HG03159 (cell line): ENCODE measurements around the gene OTOG.

Experiments used
- ATAC-seq: cut with Tn5 transposase; IDR thresholded peaks from one replicate; pipeline ENCODE4 v1.9.1; 2021; ENCODE audit warnings: mild to moderate bottlenecking, moderate library complexity; ENCODE audit not compliant: unreplicated experiment

The OTOG gene

GRCh38 chr11:17602105-17603001 lies 55.3 kb downstream of the OTOG start:
- no peak for ATAC-seq

- no peak for ATAC-seq
Observed at GRCh38 chr11:17603056-17603825, 56.2 kb downstream of the OTOG start.

DNA sequence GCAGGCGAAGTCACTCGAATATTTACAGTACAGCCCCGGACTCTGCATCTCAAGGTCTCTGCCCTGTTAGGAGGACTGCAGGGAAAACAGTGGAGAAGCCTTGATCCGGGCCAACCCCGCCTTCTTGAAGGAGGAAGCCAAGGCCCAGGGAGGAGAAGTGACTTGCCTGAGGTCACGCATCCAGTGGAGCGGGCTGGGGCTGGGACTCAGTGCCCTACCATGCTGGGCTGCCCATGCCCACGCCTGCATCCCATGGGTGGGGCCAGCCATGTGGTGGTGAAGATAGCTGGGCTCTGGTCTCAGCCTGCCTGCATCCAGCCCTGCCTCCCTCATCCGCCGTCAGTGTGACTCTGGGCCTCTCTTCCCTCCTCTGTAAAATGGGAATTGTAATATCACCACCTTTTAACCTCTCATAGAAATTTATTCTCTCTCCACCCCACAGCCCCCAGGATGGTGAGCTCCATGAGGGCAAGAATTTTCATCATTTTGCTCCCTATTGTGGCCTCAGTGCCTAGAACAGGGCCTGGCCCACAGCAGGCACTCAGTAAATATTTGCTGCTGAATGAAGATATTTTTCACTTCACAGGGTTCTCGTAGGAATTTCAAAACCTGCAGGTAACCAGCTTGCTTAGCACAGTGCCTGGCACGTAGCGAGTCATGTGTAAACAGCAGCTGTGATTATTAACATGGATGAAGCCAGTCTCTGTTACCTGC lies 57.3 kb downstream of the OTOG start:
- no peak for ATAC-seq

DNA sequence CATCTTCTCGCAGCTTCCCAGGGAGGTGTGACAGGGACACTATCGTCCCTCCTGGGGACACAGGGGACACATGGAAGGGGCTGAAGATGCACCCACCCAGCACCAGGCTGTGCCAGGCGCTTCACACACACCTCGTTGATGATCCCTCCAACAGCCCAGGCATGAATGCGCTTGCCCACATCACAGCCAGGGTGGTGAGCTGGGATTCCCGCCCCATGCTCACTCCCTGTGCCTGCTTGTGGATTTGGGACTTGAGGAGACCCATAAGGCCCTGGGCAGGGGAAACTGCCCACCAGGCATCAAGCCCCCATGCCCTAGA lies 57.8 kb downstream of the OTOG start:
- ATAC-seq, result no peak

- ATAC-seq, result no peak
Observed at GRCh38 chr11:17605651-17606122, 58.6 kb downstream of the OTOG start.

- ATAC-seq, result no peak
Observed at GRCh38 chr11:17606233-17607082, 59.4 kb downstream of the OTOG start.

- no peak for ATAC-seq
Observed at GRCh38 chr11:17607083-17607429, 60.0 kb downstream of the OTOG start.

- ATAC-seq, result no peak
Observed at GRCh38 chr11:17607591-17608570, 60.8 kb downstream of the OTOG start.

DNA sequence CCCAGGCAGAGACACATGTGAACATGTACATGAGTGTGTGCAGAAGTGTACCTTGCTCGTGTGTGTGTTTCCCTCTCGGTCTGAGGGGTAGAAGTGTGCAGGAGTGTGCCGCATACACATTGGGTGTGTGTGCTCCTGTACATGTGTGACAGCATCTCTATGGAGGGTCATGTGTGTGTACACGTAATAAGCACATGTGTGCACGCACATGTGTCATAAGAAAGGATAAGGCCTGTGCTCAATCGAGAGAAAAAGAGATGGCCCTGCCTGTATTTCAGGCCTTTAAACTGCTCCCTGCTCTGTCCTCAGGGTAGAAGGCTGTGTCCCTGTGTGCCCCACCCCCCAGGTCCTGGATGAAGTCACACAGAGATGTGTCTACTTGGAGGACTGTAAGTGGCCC lies 61.8 kb downstream of the OTOG start:
- no peak for ATAC-seq

GRCh38 chr11:17609291-17610084 lies 62.4 kb downstream of the OTOG start:
- no peak for ATAC-seq

- no peak for ATAC-seq
Observed at GRCh38 chr11:17610085-17610894, 63.2 kb downstream of the OTOG start.

DNA sequence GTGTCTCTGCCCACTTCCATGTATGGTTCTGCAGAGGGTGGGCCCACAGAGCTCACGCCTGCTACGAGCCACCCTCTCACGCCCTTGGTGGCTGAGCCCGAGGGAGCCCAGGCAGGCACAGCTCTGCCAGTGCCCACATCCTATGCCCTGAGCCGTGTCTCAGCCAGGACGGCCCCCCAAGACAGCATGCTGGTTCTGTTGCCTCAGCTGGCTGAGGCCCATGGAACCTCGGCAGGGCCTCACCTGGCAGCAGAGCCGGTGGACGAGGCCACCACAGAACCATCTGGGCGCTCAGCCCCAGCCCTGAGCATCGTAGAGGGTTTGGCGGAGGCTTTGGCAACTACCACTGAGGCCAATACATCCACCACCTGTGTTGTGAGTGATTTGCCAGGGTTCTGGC lies 64.0 kb downstream of the OTOG start:
- no peak for ATAC-seq

DNA sequence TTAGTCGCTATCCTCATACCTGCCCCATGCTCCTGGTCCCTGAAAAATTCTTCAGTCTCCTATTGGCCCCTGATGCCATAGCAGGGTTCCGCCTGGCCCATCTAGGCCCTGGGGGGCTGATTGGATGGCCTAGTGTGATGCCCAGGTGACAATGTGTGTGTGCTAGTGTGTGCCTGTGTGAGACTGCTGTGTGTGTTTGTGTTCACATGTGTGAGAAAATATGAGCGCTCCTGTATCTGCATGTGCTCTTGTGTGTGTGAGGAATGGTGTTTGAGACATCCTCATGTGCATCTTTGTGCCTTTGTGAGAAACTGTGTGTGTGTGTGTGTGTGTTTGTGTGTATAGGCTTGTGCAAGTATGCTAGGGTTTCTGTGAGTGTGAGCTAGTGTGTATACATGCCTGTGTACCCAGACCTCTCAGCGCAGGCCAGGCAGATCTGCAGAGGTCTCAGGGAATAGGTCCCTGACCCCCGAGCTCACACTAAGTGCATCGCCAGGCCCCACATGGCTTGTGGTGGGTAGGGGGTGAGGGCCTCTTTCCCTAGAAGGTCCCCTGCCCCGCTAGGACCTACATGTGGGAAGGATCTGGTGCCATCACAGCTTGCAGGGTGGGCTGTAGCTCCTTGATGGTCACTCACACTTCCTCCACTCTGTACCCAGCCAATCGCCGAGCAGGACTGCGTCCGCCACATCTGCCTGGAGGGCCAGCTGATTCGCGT lies 64.6 kb downstream of the OTOG start:
- no peak for ATAC-seq

- no peak for ATAC-seq
Observed at GRCh38 chr11:17612221-17613188, 65.4 kb downstream of the OTOG start.

- ATAC-seq, result no peak
Observed at GRCh38 chr11:17613428-17613962, 66.4 kb downstream of the OTOG start.

GRCh38 chr11:17613983-17614382 lies 66.9 kb downstream of the OTOG start:
- ATAC-seq, result no peak
